Heart left ventricle (tissue), 13 donors: ENCODE data around the gene TBL1XR1.

Experiments
- POLR2A ChIP-seq, 2 donors: fragments of 450-650 bp; IDR thresholded peaks; one replicate each; pipeline ENCODE4 v1.6.1; 2017; ENCODE audit warnings: antibody characterized with exemption in 2 of 2, mild to moderate bottlenecking in 2 of 2, moderate library complexity in 2 of 2
- TF ChIP-seq, protein P1 (sequence below), 12 donors: fragments of 200-600 bp; sonication (generic) in 4 of 12; IDR thresholded peaks; one replicate each; pipeline versions ENCODE4 v1.5.0 to v1.8.0; 2018 to 2022; ENCODE audit warnings: antibody characterized with exemption in 12 of 12, mild to moderate bottlenecking in 5 of 12
- donor health status: ischemic (EF 13 %, LVEDD 7.1; RV severe dilation, severe dysfunction).
- donor health status: DM: no; HTN: yes; CAD: no.
- donor health status: DM: no; HTN: no; CAD: no.
- donor health status: ischemic (EF 25% LVEDD 6.9; RV normal size, moderate dysfunction).
- donor health status: ischemic (EF 25% LVEDD 5.7; RV mildly dilated, moderate dysfunction).
- donor health status: ischemic (EF 35%, LVEDD 5.7; RV mildly dilated, moderate dysfunction).
- donor health status: nonischemic (EF 11% LVEDD 7.7; RV severe dilation, severe dysfunction).
- donor health status: DM: yes; HTN: yes; CAD: no.
- donor health status: PGD.
- donor health status: ischemic (EF 29% LVEDD 5.4; RV normal size, mild dysfunction).
- donor health status: nonischemic (EF 23%, LVEDD 6.1; RV moderate dilation, normal function).

- TF ChIP-seq, protein P1, sequence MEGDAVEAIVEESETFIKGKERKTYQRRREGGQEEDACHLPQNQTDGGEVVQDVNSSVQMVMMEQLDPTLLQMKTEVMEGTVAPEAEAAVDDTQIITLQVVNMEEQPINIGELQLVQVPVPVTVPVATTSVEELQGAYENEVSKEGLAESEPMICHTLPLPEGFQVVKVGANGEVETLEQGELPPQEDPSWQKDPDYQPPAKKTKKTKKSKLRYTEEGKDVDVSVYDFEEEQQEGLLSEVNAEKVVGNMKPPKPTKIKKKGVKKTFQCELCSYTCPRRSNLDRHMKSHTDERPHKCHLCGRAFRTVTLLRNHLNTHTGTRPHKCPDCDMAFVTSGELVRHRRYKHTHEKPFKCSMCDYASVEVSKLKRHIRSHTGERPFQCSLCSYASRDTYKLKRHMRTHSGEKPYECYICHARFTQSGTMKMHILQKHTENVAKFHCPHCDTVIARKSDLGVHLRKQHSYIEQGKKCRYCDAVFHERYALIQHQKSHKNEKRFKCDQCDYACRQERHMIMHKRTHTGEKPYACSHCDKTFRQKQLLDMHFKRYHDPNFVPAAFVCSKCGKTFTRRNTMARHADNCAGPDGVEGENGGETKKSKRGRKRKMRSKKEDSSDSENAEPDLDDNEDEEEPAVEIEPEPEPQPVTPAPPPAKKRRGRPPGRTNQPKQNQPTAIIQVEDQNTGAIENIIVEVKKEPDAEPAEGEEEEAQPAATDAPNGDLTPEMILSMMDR (IDR thresholded peaks at IDR 0.05) = no peak
- TF ChIP-seq POLR2A (IDR thresholded peaks at IDR 0.05) = no peak
These were observed 55.8 kb downstream of the TBL1XR1 start for GRCh38 chr3:177141471-177141870.
